Mesenchymal stem cell (in vitro differentiated cells and primary cell): ENCODE results near the gene TCF12.

Experiments
- DNase-seq: peaks from one replicate; pipeline ENCODE4 v3.0.0-alpha.2; 2013
- H2AFZ ChIP-seq: one replicate; pipeline ENCODE4 v1.6.1; 2013; ENCODE audit warnings: low read depth, mild to moderate bottlenecking, control low read depth, inconsistent platforms, low read length, moderate library complexity
- H2AK5ac ChIP-seq: 2 replicates; pipeline ENCODE4 v1.6.1; 2013; ENCODE audit warnings: low read length, moderate library complexity, mild to moderate bottlenecking, inconsistent platforms; ENCODE audit not compliant: severe bottlenecking
- H2BK120ac ChIP-seq: one replicate; pipeline ENCODE4 v1.6.1; 2013; ENCODE audit warnings: low read depth, mild to moderate bottlenecking, inconsistent platforms, low read length, moderate library complexity
- H2BK12ac ChIP-seq, 2 experiments: one replicate each; pipeline ENCODE4 v1.6.1; 2013; ENCODE audit warnings: inconsistent platforms in 2 of 2, low read length in 2 of 2, mild to moderate bottlenecking in 2 of 2, moderate library complexity in 2 of 2, control low read depth in 1 of 2
- H2BK15ac ChIP-seq: one replicate; pipeline ENCODE4 v1.6.1; 2013; ENCODE audit warnings: mild to moderate bottlenecking, low read depth, inconsistent platforms; ENCODE audit not compliant: poor library complexity, severe bottlenecking
- H2BK5ac ChIP-seq: 2 replicates; pipeline ENCODE4 v1.6.1; 2013; ENCODE audit warnings: low read depth, mild to moderate bottlenecking, low read length, control low read depth, inconsistent platforms; ENCODE audit not compliant: poor library complexity, severe bottlenecking
- H3K14ac ChIP-seq, 2 experiments: one replicate each; pipeline ENCODE4 v1.6.1; 2013; ENCODE audit warnings: inconsistent platforms in 2 of 2, low read length in 2 of 2, control low read depth in 1 of 2, mild to moderate bottlenecking in 1 of 2, moderate library complexity in 1 of 2
- H3K18ac ChIP-seq, 2 experiments: one replicate each; pipeline ENCODE4 v1.6.1; 2013; ENCODE audit warnings: inconsistent platforms in 2 of 2, low read length in 2 of 2, control low read depth in 1 of 2, low read depth in 1 of 2, mild to moderate bottlenecking in 1 of 2
- H3K23ac ChIP-seq, 2 experiments: one replicate each; pipeline ENCODE4 v1.6.1; 2013; ENCODE audit warnings: inconsistent platforms in 2 of 2, low read length in 2 of 2, mild to moderate bottlenecking in 2 of 2, moderate library complexity in 2 of 2, control low read depth in 1 of 2
- H3K27ac ChIP-seq: 2 replicates; pipeline ENCODE4 v1.5.1; 2013; ENCODE audit warnings: mild to moderate bottlenecking, moderate library complexity, low read length, control low read depth, inconsistent platforms; ENCODE audit not compliant: poor library complexity, severe bottlenecking
- H3K27me3 ChIP-seq, 2 experiments: 2 replicates each; pipeline versions ENCODE4 v1.6.1 to v1.7.0; 2013; ENCODE audit warnings: low read length in 2 of 2, mild to moderate bottlenecking in 2 of 2, moderate library complexity in 2 of 2, control low read depth in 1 of 2, inconsistent platforms in 1 of 2; ENCODE audit not compliant: control insufficient read depth in 1 of 2, insufficient read depth in 1 of 2
- H3K36me3 ChIP-seq, 2 experiments: 2 replicates each; pipeline versions ENCODE4 v1.6.1 to v1.7.0; 2013; ENCODE audit warnings: low read length in 2 of 2, control low read depth in 1 of 2, inconsistent platforms in 1 of 2, low read depth in 1 of 2, mild to moderate bottlenecking in 1 of 2; ENCODE audit not compliant: insufficient read depth in 2 of 2, control insufficient read depth in 1 of 2
- H3K4ac ChIP-seq, 2 experiments: one replicate each; pipeline ENCODE4 v1.6.1; 2013; ENCODE audit warnings: inconsistent platforms in 2 of 2, low read length in 2 of 2, mild to moderate bottlenecking in 2 of 2, moderate library complexity in 2 of 2, control low read depth in 1 of 2, low read depth in 1 of 2
- H3K4me1 ChIP-seq: 2 replicates; pipeline ENCODE4 v1.6.1; 2013; ENCODE audit warnings: low read depth, low read length, control low read depth; ENCODE audit not compliant: control insufficient read depth, insufficient read depth
- H3K4me2 ChIP-seq: 2 replicates; pipeline ENCODE4 v1.6.1; 2013; ENCODE audit warnings: low read length, mild to moderate bottlenecking, inconsistent platforms; ENCODE audit not compliant: poor library complexity, severe bottlenecking
- H3K4me3 ChIP-seq, 2 experiments: 2 replicates each; pipeline versions ENCODE4 v1.5.1 to v1.7.0; 2013; ENCODE audit warnings: low read length in 2 of 2, mild to moderate bottlenecking in 2 of 2, control low read depth in 1 of 2, low read depth in 1 of 2; ENCODE audit not compliant: insufficient read depth in 1 of 2
- H3K79me1 ChIP-seq: replicated peaks from 2 replicates; pipeline ENCODE4 v1.6.1; 2013; ENCODE audit warnings: mild to moderate bottlenecking, control low read depth, low read length, inconsistent platforms; ENCODE audit not compliant: poor library complexity, severe bottlenecking
- H3K9ac ChIP-seq: 2 replicates; pipeline ENCODE4 v1.7.0; 2013; ENCODE audit warnings: mild to moderate bottlenecking, low read length, moderate library complexity
- H3K9me3 ChIP-seq: 2 replicates; pipeline ENCODE4 v1.7.0; 2013; ENCODE audit warnings: mild to moderate bottlenecking, low read length; ENCODE audit not compliant: control insufficient read depth
- H4K8ac ChIP-seq: one replicate; pipeline ENCODE4 v1.6.1; 2013; ENCODE audit warnings: inconsistent platforms, mild to moderate bottlenecking, low read length, moderate library complexity
- H4K91ac ChIP-seq: one replicate; pipeline ENCODE4 v1.6.1; 2013; ENCODE audit warnings: mild to moderate bottlenecking, low read length, inconsistent platforms
- WGBS: methylation state at CpG from one replicate; pipeline ENCODE4 v1.1.7; 2013; ENCODE audit warnings: mixed read lengths; 5-methylcytosine and 5-hydroxymethylcytosine counted together

Gene TCF12

GRCh38 chr15:57122080-57122840 is 203.8 kb downstream of the TCF12 start:
- Histone ChIP-seq H3K14ac (no peak overlapping the region), H3K4me3 (no peak overlapping the region), H3K27ac (no peak overlapping the region), H3K36me3 (peaks cover 7% of the 10 kb centered on the region in 2 experiments), H4K91ac (no peak overlapping the region), H3K27me3 (no peaks in the 10 kb centered on the region), H2BK15ac (no peak overlapping the region), H3K9me3 (no peaks in the 10 kb centered on the region), H3K9ac (no peak overlapping the region), H2AK5ac (no peak overlapping the region), H3K23ac (no peak overlapping the region), H3K4ac (no peak overlapping the region), H4K8ac (no peak overlapping the region), H3K4me1 (peaks cover 1% of the 10 kb centered on the region), H2AFZ (no peak overlapping the region), H2BK120ac (no peak overlapping the region), H3K18ac (no peak overlapping the region), H2BK5ac (no peak overlapping the region), H2BK12ac (no peak overlapping the region), H3K79me1 (peaks cover 12% of the 10 kb centered on the region), H3K4me2 (no peak overlapping the region)
- 100% methylated on average over 2 of the region's 2 CpGs for WGBS
- no peak for DNase-seq

GRCh38 chr15:57124036-57124435 is 205.6 kb downstream of the TCF12 start:
- DNase-seq: no peak
- WGBS: 100% methylated on average over 1 of the region's 1 CpG
- H4K91ac ChIP-seq: no peak overlapping the region

GRCh38 chr15:57129064-57129463 is 210.6 kb downstream of the TCF12 start:
- H3K79me1 ChIP-seq: peaks cover 11% of the 10 kb centered on the region
- 100% methylated on average over 1 of the region's 3 CpGs for WGBS
- H3K36me3 ChIP-seq: peaks cover 2 to 7% of the 10 kb centered on the region in 2 experiments
- no peak overlapping the region for H4K91ac ChIP-seq
- no peak overlapping the region for H2BK15ac ChIP-seq
- no peak overlapping the region for H2BK5ac ChIP-seq
- H3K4me2 ChIP-seq: no peak overlapping the region
- no peak overlapping the region for H3K14ac ChIP-seq
- H2BK12ac ChIP-seq: no peak overlapping the region
- no peak for DNase-seq
- peaks cover 3% of the 10 kb centered on the region for H3K4me1 ChIP-seq
- H2BK120ac ChIP-seq: no peak overlapping the region
- H3K9ac ChIP-seq: no peak overlapping the region
- H3K27ac ChIP-seq: no peak overlapping the region
- H3K18ac ChIP-seq: no peak overlapping the region
- H2AK5ac ChIP-seq: no peak overlapping the region
- no peak overlapping the region for H3K4ac ChIP-seq
- no peak overlapping the region for H3K4me3 ChIP-seq
- no peak overlapping the region for H2AFZ ChIP-seq
- no peaks in the 10 kb centered on the region for H3K9me3 ChIP-seq
- no peak overlapping the region for H4K8ac ChIP-seq
- no peaks in the 10 kb centered on the region for H3K27me3 ChIP-seq
- no peak overlapping the region for H3K23ac ChIP-seq

More at GRCh38 chr15:57124036-57124435, 205.6 kb downstream of the TCF12 start:
- no peak overlapping the region for H3K23ac ChIP-seq
- peaks cover 1% of the 10 kb centered on the region for H3K4me1 ChIP-seq
- no peak overlapping the region for H3K9ac ChIP-seq
- H3K4me3 ChIP-seq: no peak overlapping the region
- H3K4me2 ChIP-seq: no peak overlapping the region
- no peak overlapping the region for H3K14ac ChIP-seq
- peaks cover 7% of the 10 kb centered on the region in 2 experiments for H3K36me3 ChIP-seq
- no peaks in the 10 kb centered on the region for H3K9me3 ChIP-seq
- no peak overlapping the region for H3K18ac ChIP-seq
- H2BK5ac ChIP-seq: no peak overlapping the region
- H3K79me1 ChIP-seq: peaks cover 15% of the 10 kb centered on the region
- no peak overlapping the region for H2AFZ ChIP-seq
- no peak overlapping the region for H3K4ac ChIP-seq
- no peaks in the 10 kb centered on the region for H3K27me3 ChIP-seq
- no peak overlapping the region for H2AK5ac ChIP-seq
- H2BK120ac ChIP-seq: no peak overlapping the region
- H4K8ac ChIP-seq: no peak overlapping the region
- no peak overlapping the region for H2BK12ac ChIP-seq
- no peak overlapping the region for H3K27ac ChIP-seq
- no peak overlapping the region for H2BK15ac ChIP-seq

- H3K9ac ChIP-seq: no peak overlapping the region
These were observed 212.5 kb downstream of the TCF12 start for GRCh38 chr15:57130956-57131355.

More at GRCh38 chr15:57130956-57131355, 212.5 kb downstream of the TCF12 start:
- Histone ChIP-seq H2BK5ac (no peak overlapping the region), H2BK12ac (no peak overlapping the region), H3K23ac (no peak overlapping the region), H3K4me3 (no peak overlapping the region), H3K4me2 (no peak overlapping the region), H3K27me3 (no peaks in the 10 kb centered on the region), H3K4ac (no peak overlapping the region), H3K4me1 (peaks cover 3% of the 10 kb centered on the region), H2AFZ (no peak overlapping the region), H3K9me3 (no peaks in the 10 kb centered on the region), H3K27ac (no peak overlapping the region), H3K18ac (no peak overlapping the region), H2BK120ac (no peak overlapping the region), H3K79me1 (peaks cover 10% of the 10 kb centered on the region), H3K14ac (no peak overlapping the region), H2AK5ac (no peak overlapping the region), H3K36me3 (peaks cover 0 to under 1% of the 10 kb centered on the region in 2 experiments), H2BK15ac (no peak overlapping the region), H4K8ac (no peak overlapping the region), H4K91ac (no peak overlapping the region)
- DNase-seq: no peak
- WGBS: 93% methylated on average over 4 of the region's 4 CpGs
